Measurements from ENCODE around the gene CFAP299. TPM values are rescaled to one million over a fixed set of nuclear protein-coding genes. Genes with fewer than 3 reads are reported as not detected.
A peak's percentile ranks its signal among the peaks of the same experiment; 100 is the strongest.
"Not testable (repeated sequence)": the region's sequence is repeated elsewhere in the genome, so short reads cannot be mapped to it uniquely, and the experiment has no call there.

CFAP299 gene
- total RNA-seq, 3 donors from 2014 or later = not detected

DNA sequence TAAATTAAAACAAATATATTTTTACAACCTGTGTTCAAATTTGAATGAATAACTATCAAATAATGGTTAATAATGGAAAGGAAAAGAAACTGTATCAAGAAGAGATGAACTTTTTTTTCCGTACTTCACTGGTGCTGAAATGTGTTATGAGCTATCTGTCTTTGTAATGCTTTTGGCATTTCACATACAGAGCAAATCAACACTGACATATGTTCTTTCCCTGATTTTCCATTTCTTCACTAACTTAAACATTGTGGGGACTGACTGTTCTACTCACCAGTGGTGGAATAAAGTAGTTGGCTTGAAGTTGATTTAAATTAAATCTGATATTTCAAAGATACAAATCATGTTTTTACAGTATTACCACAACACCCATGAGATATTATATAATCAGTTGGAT is 390.9 kb downstream of the CFAP299 start:
- no peak for ATAC-seq
- H3K4me1 ChIP-seq (ENCODE audit: low read depth) = no peaks in the 10 kb centered on the region

DNA sequence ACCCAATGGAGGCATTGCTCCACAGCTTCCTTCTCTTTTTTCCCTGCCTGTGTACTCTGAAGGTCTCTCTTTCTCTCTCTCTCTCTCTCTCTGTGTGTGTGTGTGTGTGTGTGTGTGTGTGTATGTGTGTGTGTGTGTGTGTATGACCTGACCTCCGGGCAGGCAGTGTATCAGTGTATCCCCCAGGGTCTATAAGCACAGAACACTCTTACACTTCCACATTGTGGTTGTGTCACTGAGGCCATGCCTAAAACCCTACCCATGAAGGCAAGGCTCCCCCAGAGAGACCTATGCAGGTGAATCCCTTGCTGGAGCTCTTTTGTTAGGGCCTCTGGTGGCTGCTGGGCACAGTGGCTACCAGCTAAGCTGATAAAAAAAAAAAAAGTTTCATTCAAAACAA is 394.6 kb downstream of the CFAP299 start:
- DNase-seq (no peak), ATAC-seq (no peak)
- H3K4me1 ChIP-seq (ENCODE audit: low read depth) = no peaks in the 10 kb centered on the region
- H3K36me3 ChIP-seq (ENCODE audit: low read depth) = no peaks in the 10 kb centered on the region
- no peak for TF ChIP-seq CTCF (IDR thresholded peaks at IDR 0.05)
- no peaks in the 10 kb centered on the region for H3K9me3 ChIP-seq
- intact Hi-C loops (cut with DNase I, micrococcal nuclease) = no loop called here
- H3K4me3 ChIP-seq = no peak overlapping the region

More for the DNA sequence above, 390.9 kb downstream of the CFAP299 start:
- intact Hi-C loops (cut with DNase I, micrococcal nuclease) = no loop called here
- no peak for DNase-seq
- no peak overlapping the region for H3K4me3 ChIP-seq
- peaks cover 3% of the 10 kb centered on the region for H3K9me3 ChIP-seq
- no peaks in the 10 kb centered on the region for H3K36me3 ChIP-seq (ENCODE audit: low read depth)
- TF ChIP-seq CTCF (IDR thresholded peaks at IDR 0.05) = no peak

GRCh38 chr4:80731436-80731835 is 395.9 kb downstream of the CFAP299 start:
- Histone ChIP-seq H3K4me1 (ENCODE audit: low read depth) (no peaks in the 10 kb centered on the region), H3K4me3 (no peak overlapping the region), H3K9me3 (no peaks in the 10 kb centered on the region), H3K36me3 (ENCODE audit: low read depth) (no peaks in the 10 kb centered on the region)
- TF ChIP-seq CTCF (IDR thresholded peaks at IDR 0.05) = no peak
- no peak for ATAC-seq
- intact Hi-C loops (cut with DNase I, micrococcal nuclease) = no loop called here
- DNase-seq = no peak

- DNase-seq (no peak), ATAC-seq (peak; percentile 24)
- no peaks in the 10 kb centered on the region for H3K4me1 ChIP-seq (ENCODE audit: low read depth)
- no peak overlapping the region for H3K4me3 ChIP-seq
- H3K9me3 ChIP-seq = no peaks in the 10 kb centered on the region
- TF ChIP-seq CTCF (IDR thresholded peaks at IDR 0.05) = no peak
- no peaks in the 10 kb centered on the region for H3K36me3 ChIP-seq (ENCODE audit: low read depth)
- intact Hi-C loops (cut with DNase I, micrococcal nuclease) = no loop called here
These were observed 396.5 kb downstream of the CFAP299 start for GRCh38 chr4:80732010-80732409.

- no peak overlapping the region for H3K4me3 ChIP-seq
- ATAC-seq (no peak), DNase-seq (no peak)
- no peak for TF ChIP-seq CTCF (IDR thresholded peaks at IDR 0.05)
- no peaks in the 10 kb centered on the region for H3K4me1 ChIP-seq (ENCODE audit: low read depth)
- no peaks in the 10 kb centered on the region for H3K36me3 ChIP-seq (ENCODE audit: low read depth)
- peaks cover 4% of the 10 kb centered on the region for H3K9me3 ChIP-seq
- intact Hi-C loops (cut with DNase I, micrococcal nuclease) = no loop called here
These were observed 404.8 kb downstream of the CFAP299 start for GRCh38 chr4:80740375-80740774.

DNA sequence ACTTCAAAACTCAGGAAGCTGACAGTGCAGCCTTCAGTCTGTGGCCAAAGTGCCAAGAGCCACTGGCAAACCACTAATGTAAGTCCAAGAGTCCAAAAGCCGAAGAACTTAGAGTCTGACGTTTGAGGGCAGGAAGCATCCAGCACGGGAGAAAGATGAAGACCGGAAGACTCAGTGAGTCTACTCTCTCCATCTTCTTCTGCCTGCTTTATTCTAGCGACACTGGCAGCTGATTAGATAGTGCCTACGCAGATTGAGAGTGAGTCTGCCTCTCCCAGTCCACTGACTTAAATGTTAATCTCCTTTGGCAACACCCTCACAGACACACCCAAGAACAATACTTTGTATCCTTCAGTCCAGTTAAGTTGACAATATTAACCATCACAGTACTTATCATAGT is 414.0 kb downstream of the CFAP299 start:
- H3K9me3 ChIP-seq; DNase-seq; H3K36me3 ChIP-seq (ENCODE audit: low read depth); ATAC-seq; intact Hi-C loops (cut with DNase I, micrococcal nuclease); H3K4me1 ChIP-seq (ENCODE audit: low read depth); H3K4me3 ChIP-seq: not testable (repeated sequence)
